HG02970 (cell line): ENCODE results near the gene ASPSCR1.
"Not testable (repeated sequence)": the region's sequence is repeated elsewhere in the genome, so short reads cannot be mapped to it uniquely, and the experiment has no call there.

Source experiments
- ATAC-seq: cut with Tn5 transposase; IDR thresholded peaks from one replicate; pipeline ENCODE4 v1.9.1; 2021; ENCODE audit warnings: mild to moderate bottlenecking, moderate library complexity, moderate number of reproducible peaks; ENCODE audit not compliant: unreplicated experiment, low FRiP score

ASPSCR1 gene

GRCh38 chr17:82035956-82036633 is 58.7 kb downstream of the ASPSCR1 start:
- ATAC-seq, result no peak

- ATAC-seq, result no peak
Observed at GRCh38 chr17:82036634-82037091, 59.2 kb downstream of the ASPSCR1 start.

- ATAC-seq, result peak; percentile 82
Observed at GRCh38 chr17:82037092-82037888, 59.9 kb downstream of the ASPSCR1 start, which contains the start of gene DCXR. TSS of gene DCXR (minus strand) at chr17:82037697. CDS start at chr17:82037682, 15 bp downstream.

- no peak for ATAC-seq
Observed at GRCh38 chr17:82037889-82038195, 60.4 kb downstream of the ASPSCR1 start.

- ATAC-seq, result not testable (repeated sequence)
Observed at GRCh38 chr17:82038796-82039409, 61.5 kb downstream of the ASPSCR1 start.

GRCh38 chr17:82039695-82040299 is 62.4 kb downstream of the ASPSCR1 start:
- no peak for ATAC-seq

DNA sequence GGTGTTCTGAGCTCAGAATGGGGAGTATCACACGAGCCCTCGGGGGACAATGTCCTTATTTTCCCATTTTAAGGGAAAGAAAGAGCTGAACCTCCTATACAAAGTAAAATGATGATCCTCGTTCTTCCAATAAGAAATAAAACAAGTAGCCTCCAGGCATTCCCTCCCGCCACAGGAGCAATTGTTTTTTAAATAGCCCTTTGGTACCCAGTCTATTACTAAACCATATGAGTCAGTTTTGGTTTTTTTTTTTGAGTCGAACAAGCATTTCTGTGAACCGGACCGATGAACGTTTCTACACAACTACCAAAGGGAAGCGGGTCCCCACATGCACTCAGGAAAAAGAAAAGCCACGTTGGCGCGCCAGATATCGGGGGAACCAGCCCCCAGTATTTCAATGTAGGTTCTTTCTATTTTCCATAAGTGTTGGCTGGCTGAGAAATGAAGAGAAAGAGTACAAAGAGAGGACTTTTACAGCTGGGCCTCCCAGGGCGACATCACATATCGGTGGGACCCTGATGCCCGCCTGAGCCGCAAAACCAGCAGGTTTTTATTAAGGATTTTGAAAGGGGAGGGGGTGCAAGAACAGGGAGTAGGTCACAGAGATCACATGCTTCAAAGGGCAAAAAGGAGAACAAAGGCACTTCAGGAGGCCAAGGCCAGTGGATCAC is 63.9 kb downstream of the ASPSCR1 start:
- ATAC-seq, result no peak

GRCh38 chr17:82042649-82043048 is 65.2 kb downstream of the ASPSCR1 start:
- ATAC-seq, result no peak

- ATAC-seq, result no peak
Observed at GRCh38 chr17:82043507-82043906, 66.1 kb downstream of the ASPSCR1 start.

GRCh38 chr17:82045936-82046484 is 68.6 kb downstream of the ASPSCR1 start:
- ATAC-seq, result no peak

DNA sequence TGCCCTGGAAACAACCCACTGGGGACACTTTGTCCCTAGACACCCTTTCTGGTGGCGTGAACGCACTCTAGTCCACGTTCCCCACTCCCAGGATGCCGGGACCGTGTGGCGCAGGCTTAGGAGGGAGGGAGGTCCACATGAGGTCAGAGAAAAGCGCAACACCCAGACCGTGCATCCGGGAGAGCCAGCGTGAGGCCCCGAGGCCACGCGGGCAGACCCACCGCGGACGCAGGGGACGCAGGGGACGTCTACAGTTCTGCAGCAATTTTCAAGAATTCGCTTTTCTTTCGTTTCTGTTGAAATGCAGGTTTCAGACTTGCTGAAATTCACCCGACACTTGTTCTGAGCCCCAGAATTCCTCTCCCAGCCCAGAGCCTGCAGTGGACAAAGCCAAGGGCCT is 69.5 kb downstream of the ASPSCR1 start:
- ATAC-seq, result no peak

GRCh38 chr17:82047379-82047778 is 70.0 kb downstream of the ASPSCR1 start:
- ATAC-seq, result no peak

- no peak for ATAC-seq
Observed at GRCh38 chr17:82047914-82048570, 70.6 kb downstream of the ASPSCR1 start.

- no peak for ATAC-seq
Observed at GRCh38 chr17:82048571-82048971, 71.1 kb downstream of the ASPSCR1 start.

DNA sequence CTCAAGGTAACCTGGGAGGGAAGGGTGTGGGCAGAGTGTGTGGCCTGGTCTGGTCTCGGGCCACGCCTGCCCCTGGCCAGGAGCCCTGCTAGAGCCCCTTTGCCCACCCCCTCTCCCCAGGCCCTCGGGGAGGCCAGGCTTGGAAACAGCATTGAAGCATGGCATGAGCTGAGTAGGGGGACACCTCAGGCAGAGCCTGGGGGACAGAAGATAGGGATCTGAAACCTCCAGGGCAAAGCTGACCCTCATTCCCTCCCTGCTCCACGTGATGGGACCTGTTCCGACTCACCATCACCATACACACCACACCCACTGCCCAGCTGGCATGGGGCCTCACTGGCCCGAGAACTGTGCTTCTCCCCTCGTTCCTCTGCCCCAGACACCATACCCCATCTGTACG is 71.7 kb downstream of the ASPSCR1 start:
- no peak for ATAC-seq

DNA sequence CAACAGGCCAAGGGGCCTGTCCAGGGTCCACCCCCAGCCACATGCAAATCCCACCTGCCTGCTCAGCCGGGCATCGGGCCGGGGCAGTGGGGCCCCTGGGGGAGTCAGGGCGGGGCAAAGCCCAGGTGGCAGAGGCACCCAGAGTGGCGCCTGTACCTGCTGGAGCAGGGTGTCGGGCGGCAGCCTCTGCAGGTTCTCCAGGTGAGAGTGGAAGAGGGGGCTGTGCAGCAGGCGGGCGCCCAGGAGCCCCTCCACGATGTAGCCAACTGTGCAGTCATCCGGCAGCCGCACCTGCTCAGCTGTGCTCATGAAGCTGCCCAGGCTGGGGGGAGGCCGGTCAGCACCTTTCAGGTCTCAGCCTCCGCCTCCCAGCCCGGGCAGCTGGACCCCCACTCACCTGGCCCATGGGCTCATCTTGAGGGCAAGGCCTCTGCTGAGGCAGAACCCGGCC is 72.1 kb downstream of the ASPSCR1 start:
- ATAC-seq, result no peak

GRCh38 chr17:82050152-82050760 is 72.8 kb downstream of the ASPSCR1 start:
- no peak for ATAC-seq

GRCh38 chr17:82050761-82051641 is 73.6 kb downstream of the ASPSCR1 start:
- no peak for ATAC-seq
